ENCODE measurements around the gene ROBO1. TPM values are rescaled to one million over a fixed set of nuclear protein-coding genes. Genes with fewer than 3 reads are reported as not detected.

Gene ROBO1
- polyA plus RNA-seq, 4 donors, result 0.81 to 12.2 (median 2.6) TPM

GRCh38 chr3:78967061-78967460, 800.7 kb downstream of the ROBO1 start:
- Histone ChIP-seq H3K36me3 (ENCODE audit: control insufficient read depth in 3 of 3, insufficient read depth in 2 of 3, low read depth in 1 of 3, low read length in 3 of 3) (no peaks in the 10 kb centered on the region), H3K4me1 (ENCODE audit: control insufficient read depth in 3 of 3, insufficient read depth in 2 of 3, low read depth in 1 of 3, low read length in 2 of 3) (no peaks in the 10 kb centered on the region), H3K27me3 (ENCODE audit: control insufficient read depth in 3 of 3, insufficient read depth in 3 of 3, low read length in 3 of 3) (no peaks in the 10 kb centered on the region), H3K9me3 (ENCODE audit: control insufficient read depth in 2 of 2, insufficient read depth in 1 of 2, low read depth in 1 of 2, low read length in 1 of 2) (no peaks in the 10 kb centered on the region), H3K27ac (ENCODE audit: low read depth in 1 of 3, low read length in 2 of 3) (no peak overlapping the region), H3K4me3 (ENCODE audit: low read depth in 1 of 3, low read length in 3 of 3) (no peak overlapping the region)
- DNase-seq (no peak), FAIRE-seq (no peak)
- WGBS, 3 donors, result 50 to 89% (median 69%) methylated on average over 1 of the region's 1 CpG

GRCh38 chr3:78963771-78964170, 804.0 kb downstream of the ROBO1 start:
- no peak overlapping the region for H3K27ac ChIP-seq (ENCODE audit: low read depth in 1 of 3, low read length in 2 of 3)
- H3K4me1 ChIP-seq (ENCODE audit: control insufficient read depth in 3 of 3, insufficient read depth in 2 of 3, low read depth in 1 of 3, low read length in 2 of 3), result no peaks in the 10 kb centered on the region
- no peaks in the 10 kb centered on the region for H3K27me3 ChIP-seq (ENCODE audit: control insufficient read depth in 3 of 3, insufficient read depth in 3 of 3, low read length in 3 of 3)
- 81 to 91% (median 88%) methylated on average over 5 of the region's 5 CpGs for WGBS, 3 donors
- DNase-seq, result no peak
- no peak for FAIRE-seq
- H3K4me3 ChIP-seq (ENCODE audit: low read depth in 1 of 3, low read length in 3 of 3), result no peak overlapping the region
- H3K9me3 ChIP-seq (ENCODE audit: control insufficient read depth in 2 of 2, insufficient read depth in 1 of 2, low read depth in 1 of 2, low read length in 1 of 2), result no peaks in the 10 kb centered on the region
- no peaks in the 10 kb centered on the region for H3K36me3 ChIP-seq (ENCODE audit: control insufficient read depth in 3 of 3, insufficient read depth in 2 of 3, low read depth in 1 of 3, low read length in 3 of 3)

DNA sequence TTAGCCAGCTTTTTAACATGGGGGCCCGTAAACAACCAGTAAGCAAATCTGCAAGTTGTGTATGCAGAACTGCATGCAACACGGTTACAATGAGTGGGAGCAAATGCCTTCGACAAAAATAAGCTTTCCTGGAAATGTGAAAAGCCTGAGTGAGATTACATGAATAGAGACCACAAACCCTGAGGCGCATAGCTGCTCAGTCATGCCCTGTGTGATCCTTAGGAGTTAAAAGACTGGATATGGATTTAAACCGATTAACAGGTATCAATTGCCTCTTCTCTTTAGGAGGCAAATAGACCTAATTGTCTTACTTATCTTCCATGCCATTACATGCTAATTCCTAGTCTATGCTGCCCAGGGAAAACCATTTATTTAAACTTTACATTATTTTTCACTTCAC, 810.3 kb downstream of the ROBO1 start:
- H3K4me1 ChIP-seq (ENCODE audit: control insufficient read depth in 3 of 3, insufficient read depth in 2 of 3, low read depth in 1 of 3, low read length in 2 of 3), result no peaks in the 10 kb centered on the region
- no peak overlapping the region for H3K4me3 ChIP-seq (ENCODE audit: low read depth in 1 of 3, low read length in 3 of 3)
- DNase-seq (no peak), FAIRE-seq (no peak)
- H3K36me3 ChIP-seq (ENCODE audit: control insufficient read depth in 3 of 3, insufficient read depth in 2 of 3, low read depth in 1 of 3, low read length in 3 of 3), result no peaks in the 10 kb centered on the region
- no peaks in the 10 kb centered on the region for H3K9me3 ChIP-seq (ENCODE audit: control insufficient read depth in 2 of 2, insufficient read depth in 1 of 2, low read depth in 1 of 2, low read length in 1 of 2)
- no peak overlapping the region for H3K27ac ChIP-seq (ENCODE audit: low read depth in 1 of 3, low read length in 2 of 3)
- 54 to 74% (median 70%) methylated on average over 5 of the region's 5 CpGs for WGBS, 3 donors
- no peaks in the 10 kb centered on the region for H3K27me3 ChIP-seq (ENCODE audit: control insufficient read depth in 3 of 3, insufficient read depth in 3 of 3, low read length in 3 of 3)

- no peaks in the 10 kb centered on the region for H3K4me1 ChIP-seq (ENCODE audit: control insufficient read depth in 3 of 3, insufficient read depth in 2 of 3, low read depth in 1 of 3, low read length in 2 of 3)
- H3K27ac ChIP-seq (ENCODE audit: low read depth in 1 of 3, low read length in 2 of 3), result no peak overlapping the region
- WGBS, 3 donors, result 34 to 52% (median 48%) methylated on average over 4 of the region's 4 CpGs
- peak in 1 of 2 donors; percentile 5 for DNase-seq
- H3K36me3 ChIP-seq (ENCODE audit: control insufficient read depth in 3 of 3, insufficient read depth in 2 of 3, low read depth in 1 of 3, low read length in 3 of 3), result no peaks in the 10 kb centered on the region
- H3K9me3 ChIP-seq (ENCODE audit: control insufficient read depth in 2 of 2, insufficient read depth in 1 of 2, low read depth in 1 of 2, low read length in 1 of 2), result no peaks in the 10 kb centered on the region
- H3K4me3 ChIP-seq (ENCODE audit: low read depth in 1 of 3, low read length in 3 of 3), result no peak overlapping the region
- H3K27me3 ChIP-seq (ENCODE audit: control insufficient read depth in 3 of 3, insufficient read depth in 3 of 3, low read length in 3 of 3), result no peaks in the 10 kb centered on the region
- FAIRE-seq, result no peak
Measured at GRCh38 chr3:78951342-78951945, 816.4 kb downstream of the ROBO1 start.

GRCh38 chr3:78941587-78941986, 826.2 kb downstream of the ROBO1 start:
- no peak overlapping the region for H3K27ac ChIP-seq (ENCODE audit: low read depth in 1 of 3, low read length in 2 of 3)
- no peaks in the 10 kb centered on the region for H3K36me3 ChIP-seq (ENCODE audit: control insufficient read depth in 3 of 3, insufficient read depth in 2 of 3, low read depth in 1 of 3, low read length in 3 of 3)
- no peak overlapping the region for H3K4me3 ChIP-seq (ENCODE audit: low read depth in 1 of 3, low read length in 3 of 3)
- FAIRE-seq (no peak), DNase-seq (no peak)
- no peaks in the 10 kb centered on the region for H3K4me1 ChIP-seq (ENCODE audit: control insufficient read depth in 3 of 3, insufficient read depth in 2 of 3, low read depth in 1 of 3, low read length in 2 of 3)
- no peaks in the 10 kb centered on the region for H3K27me3 ChIP-seq (ENCODE audit: control insufficient read depth in 3 of 3, insufficient read depth in 3 of 3, low read length in 3 of 3)
- WGBS, 3 donors, result 19 to 61% (median 35%) methylated on average over 2 of the region's 2 CpGs
- H3K9me3 ChIP-seq (ENCODE audit: control insufficient read depth in 2 of 2, insufficient read depth in 1 of 2, low read depth in 1 of 2, low read length in 1 of 2), result peaks cover 0 to 10% of the 10 kb centered on the region in 2 donors

DNA sequence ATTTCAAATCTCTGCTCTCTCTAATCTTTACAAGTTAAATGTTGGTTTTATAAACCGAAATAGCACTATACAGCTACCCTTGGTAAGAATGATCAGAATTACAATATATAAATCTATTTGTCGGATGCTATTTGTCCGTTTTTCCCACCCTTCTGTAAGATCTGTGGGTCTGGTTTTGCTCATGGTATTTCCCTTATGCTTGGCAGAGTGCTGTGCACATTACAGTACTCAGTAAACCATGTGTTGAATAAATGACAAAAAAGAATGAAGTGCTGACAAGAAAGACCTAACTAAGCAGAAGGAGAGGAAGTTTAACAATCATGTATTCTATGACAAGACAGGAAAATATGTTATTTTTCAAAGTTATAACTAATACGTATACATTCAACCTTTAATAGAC, 827.2 kb downstream of the ROBO1 start:
- DNase-seq (no peak), FAIRE-seq (no peak)
- Histone ChIP-seq H3K9me3 (ENCODE audit: control insufficient read depth in 2 of 2, insufficient read depth in 1 of 2, low read depth in 1 of 2, low read length in 1 of 2) (peaks cover 0 to 10% of the 10 kb centered on the region in 2 donors), H3K27me3 (ENCODE audit: control insufficient read depth in 3 of 3, insufficient read depth in 3 of 3, low read length in 3 of 3) (no peaks in the 10 kb centered on the region), H3K27ac (ENCODE audit: low read depth in 1 of 3, low read length in 2 of 3) (no peak overlapping the region), H3K4me1 (ENCODE audit: control insufficient read depth in 3 of 3, insufficient read depth in 2 of 3, low read depth in 1 of 3, low read length in 2 of 3) (no peaks in the 10 kb centered on the region), H3K4me3 (ENCODE audit: low read depth in 1 of 3, low read length in 3 of 3) (no peak overlapping the region), H3K36me3 (ENCODE audit: control insufficient read depth in 3 of 3, insufficient read depth in 2 of 3, low read depth in 1 of 3, low read length in 3 of 3) (no peaks in the 10 kb centered on the region)
- WGBS, 3 donors, result 82 to 83% (median 83%) methylated on average over 4 of the region's 4 CpGs

GRCh38 chr3:78940128-78940527, 827.7 kb downstream of the ROBO1 start:
- 80 to 85% (median 82%) methylated on average over 2 of the region's 2 CpGs for WGBS, 3 donors
- H3K36me3 ChIP-seq (ENCODE audit: control insufficient read depth in 3 of 3, insufficient read depth in 2 of 3, low read depth in 1 of 3, low read length in 3 of 3), result no peaks in the 10 kb centered on the region
- no peak for DNase-seq
- peaks cover 0 to 10% of the 10 kb centered on the region in 2 donors for H3K9me3 ChIP-seq (ENCODE audit: control insufficient read depth in 2 of 2, insufficient read depth in 1 of 2, low read depth in 1 of 2, low read length in 1 of 2)
- H3K4me3 ChIP-seq (ENCODE audit: low read depth in 1 of 3, low read length in 3 of 3), result no peak overlapping the region
- FAIRE-seq, result no peak
- no peak overlapping the region for H3K27ac ChIP-seq (ENCODE audit: low read depth in 1 of 3, low read length in 2 of 3)
- H3K27me3 ChIP-seq (ENCODE audit: control insufficient read depth in 3 of 3, insufficient read depth in 3 of 3, low read length in 3 of 3), result no peaks in the 10 kb centered on the region
- no peaks in the 10 kb centered on the region for H3K4me1 ChIP-seq (ENCODE audit: control insufficient read depth in 3 of 3, insufficient read depth in 2 of 3, low read depth in 1 of 3, low read length in 2 of 3)

GRCh38 chr3:78937475-78937874, 830.3 kb downstream of the ROBO1 start:
- DNase-seq (no peak), FAIRE-seq (no peak)
- Histone ChIP-seq H3K4me1 (ENCODE audit: control insufficient read depth in 3 of 3, insufficient read depth in 2 of 3, low read depth in 1 of 3, low read length in 2 of 3) (no peaks in the 10 kb centered on the region), H3K27ac (ENCODE audit: low read depth in 1 of 3, low read length in 2 of 3) (no peak overlapping the region), H3K4me3 (ENCODE audit: low read depth in 1 of 3, low read length in 3 of 3) (no peak overlapping the region), H3K36me3 (ENCODE audit: control insufficient read depth in 3 of 3, insufficient read depth in 2 of 3, low read depth in 1 of 3, low read length in 3 of 3) (no peaks in the 10 kb centered on the region), H3K27me3 (ENCODE audit: control insufficient read depth in 3 of 3, insufficient read depth in 3 of 3, low read length in 3 of 3) (no peaks in the 10 kb centered on the region), H3K9me3 (ENCODE audit: control insufficient read depth in 2 of 2, insufficient read depth in 1 of 2, low read depth in 1 of 2, low read length in 1 of 2) (no peaks in the 10 kb centered on the region)

DNA sequence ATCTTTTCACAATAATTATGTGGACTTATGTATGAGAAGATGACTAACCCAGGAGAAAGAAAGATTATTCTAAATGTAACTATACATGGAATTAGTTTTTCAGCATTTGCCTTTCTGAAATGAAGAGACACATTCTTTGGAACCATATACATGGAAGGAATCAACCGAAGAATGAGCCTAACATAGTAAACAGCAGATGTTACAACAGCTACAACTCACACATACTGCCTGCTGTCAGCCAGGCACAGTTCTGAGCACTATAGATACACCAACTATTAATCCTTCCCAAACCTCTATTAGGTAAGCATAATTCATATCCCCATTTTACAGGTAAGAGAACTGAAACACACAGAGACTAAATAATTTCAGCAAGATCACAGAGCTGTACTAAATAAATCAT, 840.0 kb downstream of the ROBO1 start:
- Histone ChIP-seq H3K27me3 (ENCODE audit: control insufficient read depth in 3 of 3, insufficient read depth in 3 of 3, low read length in 3 of 3) (no peaks in the 10 kb centered on the region), H3K27ac (ENCODE audit: low read depth in 1 of 3, low read length in 2 of 3) (no peak overlapping the region), H3K4me3 (ENCODE audit: low read depth in 1 of 3, low read length in 3 of 3) (no peak overlapping the region), H3K9me3 (ENCODE audit: control insufficient read depth in 2 of 2, insufficient read depth in 1 of 2, low read depth in 1 of 2, low read length in 1 of 2) (no peaks in the 10 kb centered on the region), H3K36me3 (ENCODE audit: control insufficient read depth in 3 of 3, insufficient read depth in 2 of 3, low read depth in 1 of 3, low read length in 3 of 3) (no peaks in the 10 kb centered on the region), H3K4me1 (ENCODE audit: control insufficient read depth in 3 of 3, insufficient read depth in 2 of 3, low read depth in 1 of 3, low read length in 2 of 3) (no peaks in the 10 kb centered on the region)
- WGBS, 3 donors, result 71 to 84% (median 81%) methylated on average over 1 of the region's 1 CpG
- FAIRE-seq (no peak), DNase-seq (no peak)

Measured in small intestine (tissue), 7 donors.